HG03039 (cell line): ENCODE measurements around the gene DLG2.

ENCODE experiments used
- ATAC-seq: cut with Tn5 transposase; IDR thresholded peaks from one replicate; pipeline ENCODE4 v1.9.1; 2021; ENCODE audit warnings: mild to moderate bottlenecking, moderate library complexity; ENCODE audit not compliant: unreplicated experiment

DLG2 gene

DNA sequence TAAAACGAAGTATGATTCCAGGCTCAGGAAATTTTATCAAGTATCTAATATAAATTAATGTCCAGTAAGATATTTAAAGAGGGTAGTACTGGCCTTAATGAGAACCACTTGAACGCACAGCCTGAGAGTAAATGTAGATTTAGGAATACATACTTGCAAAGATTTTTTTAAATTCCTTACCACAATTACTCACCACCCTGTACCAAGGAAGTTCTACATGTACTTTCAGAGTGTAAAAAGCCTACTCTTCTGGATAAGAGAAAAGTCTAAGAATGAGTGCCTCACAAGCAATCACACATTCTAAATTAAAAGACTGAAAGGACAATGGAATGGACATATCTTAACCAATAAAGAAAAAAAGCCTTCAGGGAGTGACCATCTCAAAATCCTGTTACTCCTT is 697.4 kb downstream of the DLG2 start:
- no peak for ATAC-seq

DNA sequence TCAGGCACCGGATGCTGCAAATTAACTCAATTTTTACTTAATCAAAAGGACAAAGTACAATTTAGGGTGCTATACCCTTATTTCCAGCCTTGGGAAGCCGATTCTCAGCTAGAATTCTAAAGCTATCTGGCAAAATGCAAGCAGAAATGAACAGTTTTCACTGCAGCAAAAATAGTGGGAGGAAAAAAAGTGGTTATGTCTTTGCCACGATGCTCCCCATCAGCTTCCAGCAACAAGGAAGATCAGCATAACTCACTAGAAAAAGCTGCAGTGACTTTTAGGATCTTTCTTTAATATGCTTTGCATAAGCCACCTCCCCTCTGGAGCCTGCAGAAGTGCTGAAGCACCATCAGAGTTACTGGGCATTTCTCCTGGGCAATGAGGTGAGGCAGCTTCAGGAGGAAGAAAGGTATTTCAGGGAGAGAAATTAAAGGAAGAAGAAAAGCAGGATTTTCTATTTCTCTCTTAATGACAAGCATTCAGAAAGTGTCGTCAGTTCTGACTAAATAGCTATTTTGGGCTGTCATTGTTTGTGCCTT is 702.9 kb downstream of the DLG2 start:
- ATAC-seq: no peak

DNA sequence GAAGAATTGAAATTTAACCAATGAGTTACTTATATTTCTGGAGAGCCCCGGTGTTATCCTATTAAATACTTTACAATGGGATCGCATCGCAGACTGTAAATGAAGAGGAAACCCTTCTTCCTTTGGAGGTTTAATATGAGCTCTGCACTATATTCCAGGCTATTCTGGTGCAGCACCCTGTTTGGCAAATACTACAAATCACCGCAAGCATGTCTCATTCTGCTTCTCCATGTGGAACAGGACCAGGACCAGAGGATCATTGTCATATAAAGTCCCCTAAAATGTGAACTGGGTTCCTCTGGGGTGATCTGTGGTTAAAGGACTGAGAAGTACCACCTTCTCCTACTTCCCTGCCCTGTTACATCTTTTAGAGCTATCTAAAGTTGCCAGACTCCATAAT is 703.7 kb downstream of the DLG2 start:
- no peak for ATAC-seq

DNA sequence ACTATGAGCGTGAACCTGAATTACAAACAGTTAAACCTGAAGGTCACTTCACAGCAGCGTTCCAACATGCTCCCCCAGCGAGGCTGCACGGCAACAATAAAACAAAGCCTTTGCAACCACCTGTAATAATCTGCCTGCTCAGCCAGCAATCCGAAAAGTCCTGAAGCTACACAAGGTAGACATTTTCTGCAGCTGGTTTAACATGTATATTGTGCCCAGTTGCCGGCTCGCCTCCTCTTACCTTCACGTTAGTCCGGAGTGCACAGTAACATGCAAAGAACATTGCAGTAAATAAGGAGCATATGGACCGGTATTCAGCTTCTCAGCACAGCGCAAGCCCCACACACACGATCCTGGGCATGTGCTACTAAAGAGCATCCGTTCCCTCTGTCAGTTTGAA is 704.3 kb downstream of the DLG2 start:
- ATAC-seq: no peak

- no peak for ATAC-seq
Measured at GRCh38 chr11:84922212-84922805, 704.8 kb downstream of the DLG2 start.

DNA sequence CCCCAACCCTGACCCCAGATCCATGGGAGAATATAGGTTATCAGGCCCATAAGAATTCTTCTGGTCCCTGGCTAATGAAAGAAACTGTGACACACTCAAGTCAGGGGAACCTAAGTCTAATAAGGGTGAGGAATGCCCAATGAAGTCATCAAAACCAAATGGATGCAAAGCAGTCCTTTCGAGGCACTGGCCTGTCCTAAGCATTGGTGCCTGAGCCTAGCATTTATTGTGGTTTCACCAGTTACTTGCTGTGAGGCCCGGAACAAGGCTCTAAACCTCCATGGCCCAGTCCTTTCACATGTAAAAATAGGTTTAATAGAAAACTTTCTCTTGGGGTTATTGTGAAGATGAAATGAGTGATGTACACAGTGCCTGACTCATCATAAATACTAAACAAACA is 712.6 kb downstream of the DLG2 start:
- no peak for ATAC-seq

DNA sequence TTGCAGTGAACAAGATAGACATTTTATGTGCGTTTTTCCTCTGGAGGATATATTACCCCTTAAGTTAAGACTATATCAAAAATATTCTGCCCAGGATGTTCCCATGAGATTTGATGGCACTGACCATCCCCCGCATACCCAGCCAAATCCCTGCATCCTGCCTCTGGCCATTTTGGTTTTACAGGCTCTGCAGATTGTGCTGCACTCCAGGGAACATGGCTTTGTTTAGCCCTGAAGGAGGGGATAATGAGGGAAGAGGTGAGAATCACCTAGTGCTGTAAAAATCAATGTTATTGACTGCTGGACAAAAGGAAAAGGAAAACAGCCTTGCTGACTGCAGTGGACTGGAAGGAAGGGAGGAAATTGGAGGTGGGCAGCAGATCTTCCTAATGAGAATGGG is 717.4 kb downstream of the DLG2 start:
- ATAC-seq: no peak

DNA sequence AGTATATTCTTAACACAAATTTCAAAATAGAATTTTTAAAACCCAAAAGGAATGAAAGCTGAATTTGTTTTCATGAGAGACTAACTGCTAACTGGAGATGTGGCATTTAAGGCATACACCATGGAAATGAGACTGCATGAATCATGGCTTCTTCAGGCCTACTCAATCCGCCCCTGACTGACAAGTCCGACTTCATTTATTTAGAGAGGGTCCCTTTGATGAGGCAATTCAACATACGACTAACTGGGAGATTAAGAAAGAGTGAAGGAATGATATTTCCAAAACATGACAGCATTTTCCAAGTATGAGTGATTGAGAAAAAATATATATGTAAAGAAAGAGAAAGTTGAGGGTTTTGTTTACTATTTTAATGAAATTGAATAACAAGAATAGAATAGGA is 720.1 kb downstream of the DLG2 start:
- no peak for ATAC-seq

GRCh38 chr11:84905411-84905810 is 721.7 kb downstream of the DLG2 start:
- ATAC-seq: no peak

DNA sequence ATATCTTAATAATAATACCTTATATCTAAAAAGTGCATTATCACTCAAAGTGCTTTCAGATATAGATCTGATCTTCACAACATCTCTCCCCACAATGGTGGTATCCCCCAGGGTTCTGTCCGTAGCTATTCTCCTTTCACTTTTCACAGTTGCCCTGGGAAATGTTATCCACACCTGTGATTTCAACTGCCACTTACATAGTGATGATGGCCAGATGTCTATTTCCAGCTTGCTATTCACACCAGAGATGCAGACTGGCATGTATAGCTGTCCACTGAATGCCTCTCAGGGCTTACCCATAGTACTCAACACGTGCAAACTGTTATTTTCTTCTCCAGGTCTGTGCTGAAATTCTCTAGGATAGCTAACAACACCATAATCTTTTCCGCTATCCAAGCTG is 724.7 kb downstream of the DLG2 start:
- no peak for ATAC-seq

- no peak for ATAC-seq
Measured at GRCh38 chr11:84901991-84902390, 725.2 kb downstream of the DLG2 start.

DNA sequence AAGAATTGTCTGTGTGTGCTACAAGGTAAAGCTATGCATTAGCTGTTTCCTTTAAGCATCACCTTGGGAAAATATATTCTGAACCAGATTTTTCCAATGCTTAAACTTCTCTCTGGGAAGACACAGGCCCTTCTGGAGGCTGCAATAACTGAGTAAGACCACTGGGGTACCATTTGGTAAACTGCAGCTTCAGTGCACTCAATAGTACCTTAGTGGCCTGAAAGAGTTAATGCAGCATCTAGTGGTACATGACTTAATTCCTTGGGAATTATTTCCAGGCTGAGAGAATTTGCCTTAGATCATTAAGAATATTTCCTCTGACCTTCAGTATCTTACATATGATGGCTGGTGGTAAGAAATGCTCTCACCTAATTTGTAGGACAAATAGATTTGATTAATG is 727.4 kb downstream of the DLG2 start:
- no peak for ATAC-seq

DNA sequence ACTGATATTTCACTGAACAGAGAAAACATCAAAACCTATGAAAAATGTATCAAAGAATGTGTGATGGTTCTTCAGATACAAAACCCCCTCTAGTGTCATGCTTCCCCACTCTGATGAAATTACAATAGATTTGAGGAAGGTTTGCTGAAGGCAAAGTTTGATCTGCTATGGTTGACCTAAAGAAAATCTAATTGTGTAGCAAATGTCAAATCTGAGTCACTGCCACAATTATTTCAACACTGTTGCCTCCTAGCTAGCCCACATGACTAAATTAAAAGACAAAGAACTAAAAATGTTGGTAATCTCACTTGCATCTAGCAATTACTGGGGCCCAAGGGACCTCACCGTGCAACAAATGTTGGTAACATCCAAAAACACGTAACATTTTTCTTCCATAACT is 728.0 kb downstream of the DLG2 start:
- no peak for ATAC-seq

DNA sequence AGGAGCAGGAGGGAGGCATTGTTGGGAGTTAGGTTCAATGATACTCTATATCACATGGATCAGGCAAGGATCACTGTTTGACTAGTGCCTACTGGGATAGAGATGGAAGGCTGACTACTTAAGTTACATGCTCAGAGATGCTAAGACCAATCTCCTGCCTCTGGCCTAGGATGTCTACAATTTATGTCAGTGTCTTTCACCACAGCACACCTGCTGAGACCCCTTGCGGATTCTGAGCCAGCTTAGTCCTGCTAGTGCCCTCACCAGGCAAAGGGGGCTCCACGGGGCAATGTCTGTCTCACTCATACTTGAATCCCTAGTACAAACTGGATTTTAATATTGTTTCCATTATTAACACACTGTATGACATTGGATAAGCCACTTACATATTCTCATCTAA is 732.5 kb downstream of the DLG2 start:
- no peak for ATAC-seq

DNA sequence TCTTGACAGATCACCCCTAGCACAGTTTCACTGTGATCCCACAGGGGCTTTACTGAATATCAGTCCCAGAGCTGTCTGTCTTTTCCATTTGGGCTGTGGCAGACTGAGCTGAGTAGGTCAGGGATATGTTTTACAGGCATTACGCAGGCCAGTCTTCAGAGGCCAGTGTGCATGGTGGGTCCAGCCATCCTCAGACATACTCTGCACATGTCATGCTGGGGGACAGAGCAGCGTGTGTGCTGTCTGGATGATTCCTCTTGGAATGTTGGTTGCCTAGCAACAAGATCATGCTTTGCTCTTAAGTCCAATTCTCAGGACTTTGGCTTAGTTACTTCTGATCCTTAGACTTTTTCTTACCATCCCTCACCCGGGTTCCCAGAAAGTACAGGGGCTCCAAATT is 736.5 kb downstream of the DLG2 start:
- no peak for ATAC-seq

DNA sequence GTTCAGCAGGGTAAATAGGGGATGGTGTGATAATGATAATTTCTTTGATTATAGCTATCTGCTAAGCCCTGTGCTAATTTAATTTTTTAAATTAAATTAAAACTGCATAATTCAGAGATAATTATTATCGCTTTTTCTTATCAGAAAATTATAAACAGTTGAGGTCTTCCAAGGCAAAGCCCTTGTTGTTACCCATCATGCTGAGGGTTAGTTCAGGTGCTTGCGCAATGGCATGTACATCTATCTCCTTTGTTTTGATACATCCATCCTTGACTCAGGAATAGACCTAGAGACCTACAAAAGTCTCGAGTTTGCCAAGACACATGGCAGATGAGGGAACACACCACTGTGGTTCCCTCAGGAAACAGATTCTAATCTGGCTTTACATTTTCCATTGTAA is 737.6 kb downstream of the DLG2 start:
- no peak for ATAC-seq

DNA sequence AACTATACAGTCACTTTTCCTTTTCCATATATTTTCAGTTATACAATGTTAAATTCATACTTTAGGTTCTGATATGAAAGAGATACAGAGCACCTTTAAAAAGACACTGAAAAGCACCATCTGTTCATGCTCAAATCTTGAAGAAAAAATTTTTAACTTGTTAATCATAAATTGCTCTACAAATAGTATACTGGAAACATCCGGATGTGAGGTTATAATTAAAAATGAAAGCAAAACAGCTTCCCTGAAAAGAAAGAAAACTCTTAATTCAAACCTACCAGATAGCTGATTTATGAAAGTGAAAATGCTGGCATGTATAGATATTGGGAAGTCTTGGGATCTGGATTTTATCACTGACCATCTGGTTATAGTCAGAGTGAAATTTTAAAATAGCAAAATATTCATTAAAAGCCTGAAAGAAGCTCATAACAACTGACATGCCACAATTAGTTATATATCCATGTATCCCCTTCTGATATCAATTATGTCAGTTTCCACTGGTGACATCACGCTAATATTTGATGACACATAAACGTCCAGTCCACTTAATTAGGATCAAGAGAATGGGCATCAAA is 740.0 kb downstream of the DLG2 start:
- ATAC-seq: no peak

GRCh38 chr11:84886344-84886743 is 740.8 kb downstream of the DLG2 start:
- no peak for ATAC-seq

DNA sequence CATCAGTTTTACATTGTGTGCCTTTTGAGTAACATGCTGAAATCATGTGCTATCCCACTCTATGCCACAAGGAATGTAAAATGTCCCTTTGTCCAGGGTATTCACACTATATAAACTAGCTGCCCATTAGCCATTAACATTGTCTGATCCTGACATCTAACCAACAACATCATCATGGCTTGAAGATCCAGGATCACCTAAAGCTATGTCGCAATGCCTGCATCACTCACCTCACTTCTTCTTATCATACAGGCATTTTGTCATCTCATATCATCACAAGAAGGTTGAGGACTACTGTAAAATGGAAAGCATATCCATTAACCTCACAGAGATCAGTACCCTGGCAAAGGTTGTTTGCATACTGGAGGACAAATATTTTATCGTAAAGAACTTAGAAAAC is 742.3 kb downstream of the DLG2 start:
- no peak for ATAC-seq

DNA sequence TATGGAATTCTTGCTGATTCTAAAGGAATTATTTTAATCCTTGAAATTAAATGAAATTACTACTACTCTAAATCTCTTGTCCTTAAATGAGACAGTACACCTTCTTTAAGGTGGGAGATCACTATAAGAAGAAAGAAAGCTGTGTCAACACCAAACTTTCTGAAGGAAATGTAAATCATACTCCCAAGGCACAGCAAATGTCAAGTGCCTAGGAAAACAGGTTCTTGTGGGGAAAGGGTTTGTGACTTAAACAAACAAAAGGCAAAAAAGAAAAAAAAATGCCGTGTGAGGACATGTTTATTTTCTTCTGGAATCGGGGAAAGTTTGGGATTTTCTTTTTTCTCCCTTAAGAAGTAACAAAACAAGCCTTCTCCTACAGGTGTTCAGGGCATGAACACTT is 745.1 kb downstream of the DLG2 start:
- ATAC-seq: no peak

GRCh38 chr11:84871116-84871515 is 756.0 kb downstream of the DLG2 start:
- ATAC-seq: no peak

GRCh38 chr11:84870486-84870885 is 756.7 kb downstream of the DLG2 start:
- no peak for ATAC-seq

- ATAC-seq: no peak
Measured at GRCh38 chr11:84866922-84867321, 760.2 kb downstream of the DLG2 start.
